ENCODE data around the gene ATP4B.

ATP4B gene

GRCh38 chr13:113607889-113608635, 49.9 kb downstream of the ATP4B start:
- no peak for DNase-seq (ENCODE audit: low spot score)

GRCh38 chr13:113607056-113607888, 50.7 kb downstream of the ATP4B start:
- no peak for DNase-seq (ENCODE audit: low spot score)

GRCh38 chr13:113605866-113606438, 52.0 kb downstream of the ATP4B start:
- no peak for DNase-seq (ENCODE audit: low spot score)

DNA sequence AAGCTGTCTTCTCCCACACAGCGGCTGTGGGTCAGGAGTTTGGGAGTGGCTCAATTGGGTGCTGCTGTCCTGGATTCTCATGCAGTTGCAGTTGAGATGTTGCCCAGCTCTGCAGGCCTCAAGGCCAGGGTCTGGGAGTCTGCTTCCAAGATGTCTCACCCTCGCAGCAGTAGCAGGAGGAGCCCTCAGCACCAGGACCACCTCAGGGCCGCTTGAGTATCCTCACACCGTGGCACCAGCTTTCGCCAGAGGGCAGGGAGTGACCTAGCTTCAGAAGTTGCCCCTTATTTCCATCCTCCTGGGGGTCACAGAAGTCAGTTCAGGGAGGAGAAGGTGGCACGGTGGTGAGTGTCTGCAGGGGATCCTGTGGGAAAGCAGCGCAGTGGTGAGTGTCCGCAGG, 52.5 kb downstream of the ATP4B start:
- DNase-seq (ENCODE audit: low spot score): no peak

DNA sequence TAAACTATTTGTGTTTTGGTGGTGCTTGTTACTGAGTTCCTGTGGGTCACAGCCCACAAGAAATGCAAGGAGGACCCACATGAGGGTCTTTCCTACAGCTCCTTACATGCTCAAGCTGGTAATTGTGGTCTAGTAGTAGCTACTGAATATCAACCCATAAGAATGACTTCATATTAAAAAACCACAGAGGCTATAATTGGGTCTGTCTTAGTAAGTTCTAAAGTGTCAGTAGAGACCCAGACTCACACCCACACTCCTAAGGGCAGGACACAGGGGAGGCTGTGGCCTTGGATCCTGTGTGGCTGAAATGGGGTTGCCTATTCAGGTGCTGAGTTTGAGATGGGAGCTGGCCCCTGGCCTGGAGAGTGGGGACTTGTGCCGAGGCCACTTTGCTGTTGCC, 53.8 kb downstream of the ATP4B start:
- DNase-seq (ENCODE audit: low spot score): no peak

GRCh38 chr13:113603116-113603710, 54.8 kb downstream of the ATP4B start:
- DNase-seq (ENCODE audit: low spot score): no peak

DNA sequence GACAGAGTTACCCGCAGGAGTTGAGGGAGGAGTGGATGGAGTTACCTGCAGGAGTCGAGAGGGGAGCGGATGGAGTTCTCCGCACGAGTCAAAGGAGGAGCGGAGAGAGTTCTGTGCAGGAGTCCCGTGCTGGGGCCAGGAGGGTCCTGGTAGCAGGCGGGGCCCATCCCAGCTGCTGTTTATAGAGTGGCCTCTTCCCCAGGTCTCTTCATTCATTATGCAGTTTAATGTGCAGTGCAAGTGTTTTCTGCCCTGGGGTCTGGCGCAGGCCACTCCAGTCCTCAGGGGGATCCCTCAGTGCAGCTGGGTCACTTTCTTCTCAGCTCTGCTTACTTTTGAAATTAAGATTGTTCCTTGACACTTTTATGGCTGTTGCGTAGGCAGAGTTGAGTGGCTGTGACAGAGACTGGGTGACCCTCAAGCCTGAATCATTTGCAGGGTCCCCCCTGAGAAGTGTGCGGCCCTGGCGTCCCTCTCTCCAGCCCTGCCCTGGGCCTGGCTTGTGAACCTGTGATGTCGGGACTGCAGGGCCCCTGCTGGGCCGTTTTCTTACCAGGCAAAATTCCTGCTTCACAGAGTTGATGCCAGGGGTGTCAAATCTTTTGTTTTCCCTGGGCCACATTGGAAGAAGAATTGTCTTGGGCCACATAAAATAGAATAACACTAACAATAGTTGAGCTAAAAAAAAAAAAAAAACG, 55.6 kb downstream of the ATP4B start:
- no peak for DNase-seq (ENCODE audit: low spot score)

- DNase-seq (ENCODE audit: low spot score): no peak
Measured at GRCh38 chr13:113601166-113602070, 56.6 kb downstream of the ATP4B start.

GRCh38 chr13:113599391-113599790, 58.6 kb downstream of the ATP4B start:
- no peak for DNase-seq (ENCODE audit: low spot score)
